ENCODE data around the gene NETO2.

NETO2 gene

GRCh38 chr16:47045459-47045858 is 98.3 kb downstream of the NETO2 start:
- DNase-seq (ENCODE audit: low spot score), result no peak

GRCh38 chr16:47045023-47045422 is 98.7 kb downstream of the NETO2 start:
- no peak for DNase-seq (ENCODE audit: low spot score)

- DNase-seq (ENCODE audit: low spot score), result no peak
Observed at GRCh38 chr16:47043970-47044684, 99.6 kb downstream of the NETO2 start.

GRCh38 chr16:47043200-47043599 is 100.5 kb downstream of the NETO2 start:
- no peak for DNase-seq (ENCODE audit: low spot score)

GRCh38 chr16:47037746-47038458 is 105.8 kb downstream of the NETO2 start:
- DNase-seq (ENCODE audit: low spot score), result peak; percentile 74

GRCh38 chr16:47037396-47037745 is 106.4 kb downstream of the NETO2 start:
- DNase-seq (ENCODE audit: low spot score), result no peak

- DNase-seq (ENCODE audit: low spot score), result no peak
Observed at GRCh38 chr16:47036201-47036600, 107.5 kb downstream of the NETO2 start.

- no peak for DNase-seq (ENCODE audit: low spot score)
Observed at GRCh38 chr16:47035436-47035835, 108.3 kb downstream of the NETO2 start.

- no peak for DNase-seq (ENCODE audit: low spot score)
Observed at GRCh38 chr16:47034455-47034854, 109.3 kb downstream of the NETO2 start.

- no peak for DNase-seq (ENCODE audit: low spot score)
Observed at GRCh38 chr16:47033176-47033575, 110.6 kb downstream of the NETO2 start.

- no peak for DNase-seq (ENCODE audit: low spot score)
Observed at GRCh38 chr16:47029724-47030123, 114.0 kb downstream of the NETO2 start.

GRCh38 chr16:47028767-47029377 is 114.9 kb downstream of the NETO2 start:
- DNase-seq (ENCODE audit: low spot score), result no peak
